Hepatocyte (in vitro differentiated cells): ENCODE data around the gene CCDC187.

Experiments used
- CTCF ChIP-seq: fragments of 200-600 bp; sonication (generic); IDR thresholded peaks from 2 replicates; pipeline ENCODE4 v1.5.1; 2016; ENCODE audit warnings: antibody characterized with exemption, mild to moderate bottlenecking; ENCODE audit not compliant: poor library complexity
- EZH2phosphoT487 ChIP-seq: fragments of 200-600 bp; sonication (generic); IDR thresholded peaks from one replicate; pipeline ENCODE4 v1.6.1; 2018; ENCODE audit warnings: antibody characterized with exemption, mild to moderate bottlenecking, low read depth, moderate library complexity; ENCODE audit not compliant: unreplicated experiment, severe bottlenecking

GRCh38 chr9:136260521-136260920, 43.4 kb downstream of the CCDC187 start:
- no peak for TF ChIP-seq EZH2phosphoT487
- no peak for TF ChIP-seq CTCF
